ENCODE data around the gene WNT7A. TPM values are rescaled to one million over a fixed set of nuclear protein-coding genes. Genes with fewer than 3 reads are reported as not detected.

The WNT7A gene
- total RNA-seq, 2 donors from 2014 or later = under 0.01 TPM

- no peak for ATAC-seq
- intact Hi-C loops (cut with DNase I) = no loop called here
Observed at GRCh38 chr3:13815088-13815683, 64.7 kb downstream of the WNT7A start.

GRCh38 chr3:13812034-13812471, 67.8 kb downstream of the WNT7A start:
- 49 to 51% methylated on average over 7 to 11 of the region's 11 CpGs for WGBS, 2 donors
- no peaks in the 10 kb centered on the region for H3K36me3 ChIP-seq (replicated peaks in 1 of 2; ENCODE audit: insufficient read depth in 1 of 2, low read depth in 2 of 2)
- H3K4me1 ChIP-seq = no peaks in the 10 kb centered on the region
- no peak overlapping the region for H3K27ac ChIP-seq
- no peak for ATAC-seq
- no peaks in the 10 kb centered on the region for H3K27me3 ChIP-seq
- intact Hi-C loops (cut with DNase I) = no loop called here
- H3K9me3 ChIP-seq = peaks cover 0 to 29% (median 0%) of the 10 kb centered on the region in 3 donors
- no peak overlapping the region for H3K4me3 ChIP-seq
- no peak for TF ChIP-seq POLR2A (IDR thresholded peaks at IDR 0.05)
- TF ChIP-seq CTCF (IDR thresholded peaks at IDR 0.05) = no peak
- no peak for DNase-seq

More at GRCh38 chr3:13815088-13815683, 64.7 kb downstream of the WNT7A start:
- H3K27ac ChIP-seq = no peak overlapping the region
- H3K4me1 ChIP-seq = no peaks in the 10 kb centered on the region
- H3K9me3 ChIP-seq = peaks cover 0 to 29% (median 0%) of the 10 kb centered on the region in 3 donors
- WGBS, 2 donors = 61 to 72% methylated on average over 3 of the region's 3 CpGs
- H3K36me3 ChIP-seq (replicated peaks in 1 of 2; ENCODE audit: insufficient read depth in 1 of 2, low read depth in 2 of 2) = no peaks in the 10 kb centered on the region
- H3K4me3 ChIP-seq = no peak overlapping the region
- DNase-seq = no peak
- no peak for TF ChIP-seq POLR2A (IDR thresholded peaks at IDR 0.05)
- no peak for TF ChIP-seq CTCF (IDR thresholded peaks at IDR 0.05)
- H3K27me3 ChIP-seq = no peaks in the 10 kb centered on the region

- H3K4me1 ChIP-seq = no peaks in the 10 kb centered on the region
- ATAC-seq (no peak), DNase-seq (no peak)
- 53 to 57% methylated on average over 1 to 8 of the region's 8 CpGs for WGBS, 2 donors
- H3K36me3 ChIP-seq (replicated peaks in 1 of 2; ENCODE audit: insufficient read depth in 1 of 2, low read depth in 2 of 2) = no peaks in the 10 kb centered on the region
- no peak overlapping the region for H3K4me3 ChIP-seq
- intact Hi-C loops (cut with DNase I) = no loop called here
- no peaks in the 10 kb centered on the region for H3K27me3 ChIP-seq
- peaks cover 0 to 25% (median 0%) of the 10 kb centered on the region in 3 donors for H3K9me3 ChIP-seq
- no peak overlapping the region for H3K27ac ChIP-seq
- no peak for TF ChIP-seq CTCF (IDR thresholded peaks at IDR 0.05)
- no peak for TF ChIP-seq POLR2A (IDR thresholded peaks at IDR 0.05)
Observed at GRCh38 chr3:13811614-13812013, 68.3 kb downstream of the WNT7A start.

DNA sequence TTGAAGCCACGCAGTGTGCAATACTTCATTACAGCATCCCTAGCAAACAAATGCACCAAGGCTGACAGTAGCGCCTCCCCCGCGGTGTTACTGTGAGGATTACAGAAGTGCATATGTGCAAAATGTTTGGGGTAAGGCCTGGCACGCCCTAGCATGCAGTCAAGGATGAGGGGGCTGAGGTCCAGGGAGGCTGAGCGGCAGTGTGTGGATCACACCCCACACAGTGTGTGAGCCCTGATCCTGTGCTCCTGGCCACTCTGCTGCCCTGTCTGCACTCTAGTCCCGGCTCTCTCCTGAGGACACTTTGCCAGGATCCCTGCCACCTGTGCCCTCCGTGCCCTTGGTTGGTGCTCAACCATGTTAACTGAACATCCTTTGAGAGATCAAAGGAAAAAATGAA, 71.3 kb downstream of the WNT7A start:
- H3K4me3 ChIP-seq = no peak overlapping the region
- H3K27me3 ChIP-seq = no peaks in the 10 kb centered on the region
- TF ChIP-seq CTCF (IDR thresholded peaks at IDR 0.05) = no peak
- no peak for TF ChIP-seq POLR2A (IDR thresholded peaks at IDR 0.05)
- H3K27ac ChIP-seq = no peak overlapping the region
- no peaks in the 10 kb centered on the region for H3K4me1 ChIP-seq
- H3K36me3 ChIP-seq (replicated peaks in 1 of 2; ENCODE audit: insufficient read depth in 1 of 2, low read depth in 2 of 2) = no peaks in the 10 kb centered on the region
- WGBS, 2 donors = 79 to 91% methylated on average over 6 to 8 of the region's 8 CpGs
- peaks cover 0 to 2% (median 0%) of the 10 kb centered on the region in 3 donors for H3K9me3 ChIP-seq
- DNase-seq (no peak), ATAC-seq (no peak)
- intact Hi-C loops (cut with DNase I) = no loop called here
